Measurements from ENCODE around the gene TIMM10.
A peak's percentile ranks its signal among the peaks of the same experiment; 100 is the strongest.
"Not testable (repeated sequence)": the region's sequence is repeated elsewhere in the genome, so short reads cannot be mapped to it uniquely, and the experiment has no call there.

Gene TIMM10

GRCh38 chr11:57542582-57542981 lies 12.0 kb upstream of the TIMM10 start:
- no peak for DNase-seq (ENCODE audit: low spot score)

GRCh38 chr11:57541169-57541568 lies 10.6 kb upstream of the TIMM10 start:
- DNase-seq (ENCODE audit: low spot score), result no peak

GRCh38 chr11:57539342-57539741 lies 8.8 kb upstream of the TIMM10 start:
- no peak for DNase-seq (ENCODE audit: low spot score)

GRCh38 chr11:57536947-57537619 lies 6.5 kb upstream of the TIMM10 start, which contains the start of gene SMTNL1:
Gene SMTNL1 (plus strand): TSS chr11:57537595. CDS start chr11:57542643, 5,048 bp downstream.
- no peak for DNase-seq (ENCODE audit: low spot score)

GRCh38 chr11:57534449-57534848 lies 3.9 kb upstream of the TIMM10 start:
- DNase-seq (ENCODE audit: low spot score), result not testable (repeated sequence)

GRCh38 chr11:57530215-57530595 lies 349 bp downstream of the TIMM10 start:
- no peak for DNase-seq (ENCODE audit: low spot score)

GRCh38 chr11:57529012-57529411 lies 1.5 kb downstream of the TIMM10 start:
- DNase-seq (ENCODE audit: low spot score), result no peak

- peak; percentile 71 for DNase-seq (ENCODE audit: low spot score)
Measured at GRCh38 chr11:57527056-57527631, 3.4 kb downstream of the TIMM10 start.

- no peak for DNase-seq (ENCODE audit: low spot score)
Measured at GRCh38 chr11:57523419-57523818, 7.1 kb downstream of the TIMM10 start.

- DNase-seq (ENCODE audit: low spot score), result no peak
Measured at GRCh38 chr11:57521116-57521515, 9.4 kb downstream of the TIMM10 start.

- no peak for DNase-seq (ENCODE audit: low spot score)
Measured at GRCh38 chr11:57516061-57516443, 14.5 kb downstream of the TIMM10 start.

- DNase-seq (ENCODE audit: low spot score), result no peak
Measured at GRCh38 chr11:57515332-57516060, 15.1 kb downstream of the TIMM10 start, which contains the start of gene SLC43A1. Gene SLC43A1 (minus strand): TSS chr11:57515702. CDS start chr11:57514111, 1,591 bp downstream.

GRCh38 chr11:57514538-57515331 lies 15.8 kb downstream of the TIMM10 start:
- DNase-seq (ENCODE audit: low spot score), result no peak

GRCh38 chr11:57513911-57514537 lies 16.5 kb downstream of the TIMM10 start:
- no peak for DNase-seq (ENCODE audit: low spot score)

GRCh38 chr11:57513452-57513795 lies 17.1 kb downstream of the TIMM10 start:
- no peak for DNase-seq (ENCODE audit: low spot score)

- no peak for DNase-seq (ENCODE audit: low spot score)
Measured at GRCh38 chr11:57512646-57513451, 17.7 kb downstream of the TIMM10 start.

- no peak for DNase-seq (ENCODE audit: low spot score)
Measured at GRCh38 chr11:57511741-57512430, 18.7 kb downstream of the TIMM10 start.

GRCh38 chr11:57508341-57509170 lies 22.0 kb downstream of the TIMM10 start:
- DNase-seq (ENCODE audit: low spot score), result no peak

GRCh38 chr11:57506522-57506921 lies 24.0 kb downstream of the TIMM10 start:
- no peak for DNase-seq (ENCODE audit: low spot score)

- no peak for DNase-seq (ENCODE audit: low spot score)
Measured at GRCh38 chr11:57504511-57504910, 26.0 kb downstream of the TIMM10 start.

Measured in cerebellar cortex (tissue), 1 donor.